Esophagus squamous epithelium (tissue), 5 donors: ENCODE data around the gene CEP112. TPM values are rescaled to one million over a fixed set of nuclear protein-coding genes. Genes with fewer than 3 reads are reported as not detected.

Source experiments
- DNase-seq: peaks from one replicate; lab custom pipeline; 2025; lab: John Stamatoyannopoulos, UW
- H3K27ac ChIP-seq, 4 donors: fragments of 200-600 bp; sonication (generic); one replicate each; pipeline ENCODE4 v1.5.1; 2016 to 2019; ENCODE audit warnings: mild to moderate bottlenecking in 1 of 4
- H3K27me3 ChIP-seq, 4 donors: fragments of 200-600 bp; sonication (generic); 1 replicate in 3 of 4; 2 replicates in 1 of 4; pipeline versions ENCODE4 v1.5.1 to v1.6.0; 2017 to 2021; ENCODE audit warnings: antibody characterized with exemption in 1 of 4
- H3K36me3 ChIP-seq, 3 donors: fragments of 200-600 bp; sonication (generic); one replicate each; pipeline ENCODE4 v1.5.1; 2016 to 2019
- H3K4me1 ChIP-seq, 3 donors: fragments of 200-600 bp; sonication (generic); one replicate each; pipeline ENCODE4 v1.5.1; 2017 to 2019
- H3K4me3 ChIP-seq, 4 donors: fragments of 200-600 bp; sonication (generic); 1 replicate in 3 of 4; 2 replicates in 1 of 4; pipeline ENCODE4 v1.5.1; 2016 to 2019; ENCODE audit warnings: mild to moderate bottlenecking in 2 of 4, moderate library complexity in 1 of 4
- H3K9me3 ChIP-seq, 3 donors: fragments of 200-600 bp; sonication (generic); one replicate each; pipeline ENCODE4 v1.5.1; 2016 to 2019
- POLR2A ChIP-seq, 4 donors: fragments of 450-650 bp; IDR thresholded peaks; one replicate each; pipeline ENCODE4 v1.6.1; 2017; ENCODE audit warnings: antibody characterized with exemption in 4 of 4, mild to moderate bottlenecking in 4 of 4, moderate library complexity in 3 of 4
- WGBS, 2 donors: methylation state at CpG; one replicate each; pipeline ENCODE4 v1.1.5; 2018; 5-methylcytosine and 5-hydroxymethylcytosine counted together
- intact Hi-C: fragments of 100-400 bp; cut with DNase I; formaldehyde crosslinking; loops from one replicate; pipeline ENCODE4 v1.15.0; 2022
- total RNA-seq, 4 donors: library from RNA; depleted of rRNA; stranded (reverse); fragments of >200 nt; gene quantifications; one replicate each; pipeline ENCODE4 v1.1.0, GENCODE V29; 2016
- TF ChIP-seq, protein P1 (sequence below), 6 experiments: fragments of 450-650 bp in 4 of 6; fragments of 200-600 bp in 2 of 6; sonication (generic) in 2 of 6; IDR thresholded peaks; one replicate each; pipeline ENCODE4 v1.5.1; 2016 to 2019; ENCODE audit warnings: antibody characterized with exemption in 6 of 6, mild to moderate bottlenecking in 4 of 6, moderate library complexity in 4 of 6
- donor health status: DM: yes; HTN: yes; CAD: no.

The CEP112 gene
- total RNA-seq, 4 donors from 2014 or later: 2.5 to 10.9 (median 6.4) TPM

DNA sequence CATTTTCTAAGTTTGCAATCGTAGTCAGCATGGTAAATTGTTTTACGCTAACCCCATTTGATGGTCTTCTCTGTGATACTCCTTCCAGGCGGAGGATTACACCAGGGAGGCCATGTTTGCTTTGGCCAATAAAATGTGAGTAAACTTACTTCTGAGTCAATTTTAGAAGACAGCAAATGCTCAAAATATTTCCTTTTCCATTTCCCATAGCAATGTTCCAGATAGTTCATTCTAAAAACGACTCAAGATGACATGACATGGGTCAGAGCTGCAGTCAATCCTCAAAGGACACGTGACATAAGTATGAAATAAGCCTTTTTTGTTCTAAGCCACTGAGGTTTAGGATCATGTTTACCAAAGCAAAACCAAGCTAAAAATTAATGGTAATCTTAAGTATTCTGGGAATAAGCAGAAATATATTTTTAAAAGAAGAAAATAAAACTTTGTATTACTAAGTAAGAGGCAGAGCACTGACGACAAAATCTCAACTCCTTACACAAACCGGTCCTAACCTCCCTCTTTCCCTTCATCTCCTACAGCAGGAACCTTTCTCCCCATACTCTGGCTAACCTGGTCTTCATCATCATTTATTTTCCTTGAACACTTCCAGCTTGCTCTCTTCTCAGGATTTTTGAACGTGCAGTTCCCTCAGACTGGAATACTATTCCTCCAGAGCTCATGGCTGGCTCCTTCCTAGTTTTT is 266.2 kb downstream of the CEP112 start:
- intact Hi-C loops: no loop called here
- Histone ChIP-seq H3K36me3 (peaks cover 0 to 10% (median 0%) of the 10 kb centered on the region in 3 donors), H3K9me3 (no peaks in the 10 kb centered on the region), H3K4me3 (no peak overlapping the region), H3K4me1 (no peaks in the 10 kb centered on the region), H3K27ac (peak overlapping the region in 3 of 4 donors; percentile 34 to 40 (median 38)), H3K27me3 (no peaks in the 10 kb centered on the region)
- 75 to 82% methylated on average over 8 of the region's 8 CpGs for WGBS, 2 donors
- TF ChIP-seq, protein P1, sequence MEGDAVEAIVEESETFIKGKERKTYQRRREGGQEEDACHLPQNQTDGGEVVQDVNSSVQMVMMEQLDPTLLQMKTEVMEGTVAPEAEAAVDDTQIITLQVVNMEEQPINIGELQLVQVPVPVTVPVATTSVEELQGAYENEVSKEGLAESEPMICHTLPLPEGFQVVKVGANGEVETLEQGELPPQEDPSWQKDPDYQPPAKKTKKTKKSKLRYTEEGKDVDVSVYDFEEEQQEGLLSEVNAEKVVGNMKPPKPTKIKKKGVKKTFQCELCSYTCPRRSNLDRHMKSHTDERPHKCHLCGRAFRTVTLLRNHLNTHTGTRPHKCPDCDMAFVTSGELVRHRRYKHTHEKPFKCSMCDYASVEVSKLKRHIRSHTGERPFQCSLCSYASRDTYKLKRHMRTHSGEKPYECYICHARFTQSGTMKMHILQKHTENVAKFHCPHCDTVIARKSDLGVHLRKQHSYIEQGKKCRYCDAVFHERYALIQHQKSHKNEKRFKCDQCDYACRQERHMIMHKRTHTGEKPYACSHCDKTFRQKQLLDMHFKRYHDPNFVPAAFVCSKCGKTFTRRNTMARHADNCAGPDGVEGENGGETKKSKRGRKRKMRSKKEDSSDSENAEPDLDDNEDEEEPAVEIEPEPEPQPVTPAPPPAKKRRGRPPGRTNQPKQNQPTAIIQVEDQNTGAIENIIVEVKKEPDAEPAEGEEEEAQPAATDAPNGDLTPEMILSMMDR (IDR thresholded peaks at IDR 0.05): no peak
- no peak for TF ChIP-seq POLR2A (IDR thresholded peaks at IDR 0.05)
- DNase-seq: no peak

DNA sequence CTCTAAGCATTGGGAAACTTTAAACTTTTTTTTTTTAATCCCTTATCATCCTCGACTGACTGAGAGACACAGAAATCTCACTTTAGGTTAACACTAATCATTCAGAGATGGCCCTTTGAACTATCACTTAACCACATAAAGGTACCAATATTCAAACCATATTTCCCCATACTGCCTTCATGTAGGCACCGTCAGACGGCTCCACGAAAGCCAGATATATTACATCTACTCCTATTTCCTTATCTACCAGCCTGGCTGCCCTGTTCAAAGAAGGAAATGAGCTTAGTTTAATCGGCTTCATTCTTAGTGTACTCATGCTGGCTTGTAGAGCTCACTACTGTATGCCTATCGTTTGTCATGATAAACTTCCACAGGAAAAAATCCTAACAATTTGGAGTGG is 270.9 kb downstream of the CEP112 start:
- no peaks in the 10 kb centered on the region for H3K27me3 ChIP-seq
- H3K9me3 ChIP-seq: no peaks in the 10 kb centered on the region
- no peak for DNase-seq
- no peak overlapping the region for H3K27ac ChIP-seq
- intact Hi-C loops: no loop called here
- 54 to 66% methylated on average over 6 of the region's 6 CpGs for WGBS, 2 donors
- H3K4me3 ChIP-seq: no peak overlapping the region
- TF ChIP-seq, protein P1 (IDR thresholded peaks at IDR 0.05): no peak
- no peak for TF ChIP-seq POLR2A (IDR thresholded peaks at IDR 0.05)
- no peaks in the 10 kb centered on the region for H3K36me3 ChIP-seq
- H3K4me1 ChIP-seq: peaks cover 0 to 19% (median 8%) of the 10 kb centered on the region in 3 donors

DNA sequence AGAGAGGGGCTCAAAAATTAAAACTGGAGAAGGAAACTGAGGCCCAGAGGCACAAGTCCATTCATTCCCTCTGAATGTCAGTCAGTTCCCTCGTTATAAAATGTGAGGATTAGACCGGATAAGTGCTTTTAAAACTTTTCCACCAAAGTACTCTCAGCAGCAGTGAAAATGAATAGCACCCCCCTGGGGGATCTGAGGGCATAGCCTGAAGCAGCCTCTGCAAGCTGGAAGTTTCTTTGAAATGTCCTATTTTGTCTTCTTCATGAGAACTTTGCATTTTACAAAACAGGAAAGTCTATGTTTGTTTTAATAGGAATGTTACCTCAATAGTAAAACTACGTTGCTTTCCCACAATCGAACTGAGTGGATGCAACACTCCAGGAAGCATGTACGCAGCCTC is 273.0 kb downstream of the CEP112 start:
- no peaks in the 10 kb centered on the region for H3K36me3 ChIP-seq
- 51 to 52% methylated on average over 5 of the region's 5 CpGs for WGBS, 2 donors
- intact Hi-C loops: no loop called here

DNA sequence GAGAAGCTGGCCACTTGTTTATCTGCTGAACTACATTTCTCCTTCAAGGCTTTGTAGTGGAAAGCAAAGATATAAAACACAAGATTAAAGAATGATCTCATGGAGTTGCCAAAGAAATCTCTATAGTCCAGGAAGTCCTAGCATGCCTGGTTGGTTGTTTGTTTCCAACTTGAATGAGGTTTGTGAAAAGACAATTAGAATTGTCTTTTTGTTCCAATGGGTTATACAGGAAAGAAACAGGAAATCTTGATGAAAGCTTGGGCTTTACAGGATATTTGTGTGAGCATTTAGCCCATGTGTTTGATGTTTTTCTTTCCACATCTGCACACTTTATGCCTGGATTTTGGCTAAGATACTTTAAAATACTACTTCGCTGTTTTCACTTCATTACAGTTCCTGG is 273.4 kb downstream of the CEP112 start:
- WGBS, 2 donors: 80 to 86% methylated on average over 1 of the region's 1 CpG
- Histone ChIP-seq H3K27me3 (no peaks in the 10 kb centered on the region), H3K9me3 (no peaks in the 10 kb centered on the region), H3K4me3 (no peak overlapping the region), H3K4me1 (peaks cover 0 to 19% (median 8%) of the 10 kb centered on the region in 3 donors), H3K27ac (peak overlapping the region in 3 of 4 donors; percentile 14 to 53 (median 16)), H3K36me3 (no peaks in the 10 kb centered on the region)
- TF ChIP-seq POLR2A (IDR thresholded peaks at IDR 0.05): no peak
- TF ChIP-seq, protein P1 (IDR thresholded peaks at IDR 0.05): no peak
- intact Hi-C loops: no loop called here
- no peak for DNase-seq

More for the DNA sequence above, 273.0 kb downstream of the CEP112 start:
- Histone ChIP-seq H3K9me3 (no peaks in the 10 kb centered on the region), H3K27me3 (no peaks in the 10 kb centered on the region), H3K4me3 (no peak overlapping the region), H3K4me1 (peaks cover 0 to 19% (median 8%) of the 10 kb centered on the region in 3 donors), H3K27ac (peak overlapping the region in 3 of 4 donors; percentile 14 to 53 (median 16))
- DNase-seq: no peak
- TF ChIP-seq POLR2A (IDR thresholded peaks at IDR 0.05): no peak
- TF ChIP-seq, protein P1 (IDR thresholded peaks at IDR 0.05): peak in 2 of 6 experiments; percentile 10 to 11

DNA sequence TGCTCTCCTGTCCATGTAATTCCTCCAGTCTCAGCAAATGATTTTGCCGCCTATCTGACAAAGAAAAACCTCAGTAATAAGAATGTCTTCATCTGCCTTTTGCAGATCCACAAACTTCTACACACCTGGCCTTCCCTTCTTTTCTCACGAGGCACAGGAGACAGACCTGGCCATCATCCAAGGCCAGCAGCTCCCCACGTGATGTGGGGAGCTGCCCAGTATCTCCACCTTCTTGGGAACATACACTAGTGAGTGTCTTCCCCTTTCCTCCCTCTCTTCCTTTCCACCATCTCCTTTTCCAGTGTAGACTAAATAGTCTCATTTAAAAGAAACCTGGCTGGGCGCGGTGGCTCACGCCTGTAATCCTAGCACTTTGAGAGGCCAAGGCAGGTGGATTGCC is 274.4 kb downstream of the CEP112 start:
- H3K27me3 ChIP-seq: no peaks in the 10 kb centered on the region
- DNase-seq: no peak
- H3K4me1 ChIP-seq: peaks cover 0 to 19% (median 8%) of the 10 kb centered on the region in 3 donors
- no peaks in the 10 kb centered on the region for H3K36me3 ChIP-seq
- 54 to 75% methylated on average over 3 to 6 of the region's 6 CpGs for WGBS, 2 donors
- TF ChIP-seq POLR2A (IDR thresholded peaks at IDR 0.05): no peak
- TF ChIP-seq, protein P1 (IDR thresholded peaks at IDR 0.05): no peak
- H3K9me3 ChIP-seq: no peaks in the 10 kb centered on the region
- H3K4me3 ChIP-seq: no peak overlapping the region
- intact Hi-C loops: no loop called here
- H3K27ac ChIP-seq: peak overlapping the region in 1 of 4 donors; percentile 25
